ENCODE measurements around the gene SH3BP2. TPM values are rescaled to one million over a fixed set of nuclear protein-coding genes. Genes with fewer than 3 reads are reported as not detected.

Gene SH3BP2
- total RNA-seq, 4 donors from 2014 or later, result 92.6 to 301 (median 117) TPM

DNA sequence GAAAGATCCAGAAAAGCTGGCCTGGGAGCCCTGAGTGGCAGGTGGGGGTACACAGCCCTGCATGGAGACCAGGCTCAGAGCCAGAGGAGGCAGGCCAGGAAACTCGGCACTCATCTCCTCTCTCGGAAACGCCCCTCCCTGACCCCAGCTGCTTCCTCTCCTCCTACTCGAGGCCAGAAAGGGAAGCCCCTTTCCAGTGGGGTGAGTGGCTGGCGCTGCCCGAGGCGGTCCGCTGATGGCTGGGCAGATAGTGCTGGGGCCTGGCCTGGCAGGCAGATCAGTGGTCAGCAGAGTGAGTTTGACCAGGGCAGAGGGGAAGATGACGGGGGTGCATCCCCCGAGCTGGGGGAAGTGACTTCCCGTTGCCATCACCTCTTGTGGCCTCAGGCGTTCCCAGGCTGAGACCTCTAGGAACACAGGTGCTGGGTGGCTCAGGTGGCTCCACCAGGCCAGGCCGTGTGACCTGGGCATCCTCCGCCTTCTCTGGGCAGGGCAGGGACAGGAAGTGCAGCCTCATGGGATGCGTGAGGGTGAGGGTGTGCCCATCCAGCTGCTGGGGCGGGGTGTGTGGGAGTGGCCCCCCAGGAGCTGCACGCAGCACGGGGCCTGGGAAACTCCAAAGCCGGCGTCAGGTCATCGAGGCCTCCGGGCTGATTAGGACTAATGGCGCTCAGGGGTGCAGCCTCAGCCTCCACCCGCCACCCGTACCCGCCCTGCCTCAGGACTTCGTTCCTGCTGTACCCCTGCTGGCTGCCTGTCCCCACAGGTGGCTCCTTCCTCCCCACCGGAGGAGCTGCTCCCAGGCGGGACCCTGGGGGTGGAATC lies 5.7 kb downstream of the SH3BP2 start:
- Histone ChIP-seq H3K36me3 (no peaks in the 10 kb centered on the region), H3K9me3 (no peaks in the 10 kb centered on the region), H3K4me3 (peak overlapping the region in 1 of 4 donors; percentile 6), H3K27me3 (no peaks in the 10 kb centered on the region), H3K4me1 (peaks cover 62 to 97% (median 81%) of the 10 kb centered on the region in 4 donors), H3K27ac (peak overlapping the region; percentile 78 to 84 (median 83))
- DNase-seq, result peak; percentile 84
- peak; percentile 72 for TF ChIP-seq EP300 (IDR thresholded peaks at IDR 0.05; ENCODE audit: low read depth)
- TF ChIP-seq, protein P1, sequence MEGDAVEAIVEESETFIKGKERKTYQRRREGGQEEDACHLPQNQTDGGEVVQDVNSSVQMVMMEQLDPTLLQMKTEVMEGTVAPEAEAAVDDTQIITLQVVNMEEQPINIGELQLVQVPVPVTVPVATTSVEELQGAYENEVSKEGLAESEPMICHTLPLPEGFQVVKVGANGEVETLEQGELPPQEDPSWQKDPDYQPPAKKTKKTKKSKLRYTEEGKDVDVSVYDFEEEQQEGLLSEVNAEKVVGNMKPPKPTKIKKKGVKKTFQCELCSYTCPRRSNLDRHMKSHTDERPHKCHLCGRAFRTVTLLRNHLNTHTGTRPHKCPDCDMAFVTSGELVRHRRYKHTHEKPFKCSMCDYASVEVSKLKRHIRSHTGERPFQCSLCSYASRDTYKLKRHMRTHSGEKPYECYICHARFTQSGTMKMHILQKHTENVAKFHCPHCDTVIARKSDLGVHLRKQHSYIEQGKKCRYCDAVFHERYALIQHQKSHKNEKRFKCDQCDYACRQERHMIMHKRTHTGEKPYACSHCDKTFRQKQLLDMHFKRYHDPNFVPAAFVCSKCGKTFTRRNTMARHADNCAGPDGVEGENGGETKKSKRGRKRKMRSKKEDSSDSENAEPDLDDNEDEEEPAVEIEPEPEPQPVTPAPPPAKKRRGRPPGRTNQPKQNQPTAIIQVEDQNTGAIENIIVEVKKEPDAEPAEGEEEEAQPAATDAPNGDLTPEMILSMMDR (IDR thresholded peaks at IDR 0.05), result no peak
- peak; percentile 5 to 40 (median 28) for TF ChIP-seq POLR2AphosphoS5 (IDR thresholded peaks at IDR 0.05)
- peak; percentile 46 for TF ChIP-seq POLR2A (IDR thresholded peaks at IDR 0.05)
- in situ Hi-C loops (cut with MboI; ENCODE audit: low pct_ligation_motif_present in 1 of 4, low pct_unique_long_range_greater_than_20kb in 1 of 4, low sequenced_read_pairs in 3 of 4), result no loop called here
- intact Hi-C loops (cut with DNase I; ENCODE audit: low total_unique reads), result no loop called here
- WGBS, 2 donors (ENCODE audit: low coverage in 1 of 2), result 34% methylated on average over 26 of the region's 29 CpGs; no CpG with 5 or more reads in 1 of the 2 donors

DNA sequence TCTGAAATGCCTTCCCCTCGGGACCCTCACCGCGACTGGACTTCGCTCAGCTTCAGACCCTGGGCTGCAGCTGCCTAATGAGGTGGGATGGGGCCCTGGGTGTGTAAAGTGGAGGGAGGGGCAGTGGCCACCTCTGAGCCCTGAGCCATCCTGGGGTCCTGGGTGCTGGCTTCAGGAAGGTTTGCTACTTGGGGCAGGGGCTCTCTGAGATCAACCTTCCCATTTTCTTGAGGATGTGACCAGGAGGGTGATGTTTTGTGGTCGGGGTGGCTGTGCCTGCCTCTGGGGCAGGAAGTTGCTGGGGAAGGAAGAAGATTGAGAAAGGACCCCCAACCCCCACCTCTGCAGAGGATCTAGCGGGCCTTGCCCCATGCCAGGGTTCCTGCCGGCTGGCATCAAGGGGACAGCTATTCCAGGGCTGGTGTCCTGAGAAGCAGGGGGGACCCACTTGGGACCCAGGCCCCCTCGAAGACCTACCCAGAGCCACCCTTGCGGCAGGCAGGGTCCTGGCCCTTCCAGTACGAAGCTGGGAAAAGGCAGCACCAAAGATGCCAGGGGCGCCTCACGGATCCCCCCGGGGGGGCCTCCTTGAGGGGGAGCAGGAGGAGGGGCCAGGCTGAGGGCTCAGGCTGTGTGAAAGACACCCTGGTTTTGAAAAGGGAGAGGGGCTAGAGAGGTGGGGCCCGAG lies 6.5 kb downstream of the SH3BP2 start:
- Histone ChIP-seq H3K27ac (peak overlapping the region; percentile 78 to 84 (median 83)), H3K4me1 (peaks cover 60 to 95% (median 79%) of the 10 kb centered on the region in 4 donors), H3K36me3 (no peaks in the 10 kb centered on the region), H3K27me3 (no peaks in the 10 kb centered on the region), H3K9me3 (no peaks in the 10 kb centered on the region), H3K4me3 (peak overlapping the region in 1 of 4 donors; percentile 9)
- DNase-seq, result peak; percentile 25
- in situ Hi-C loops (cut with MboI; ENCODE audit: low pct_ligation_motif_present in 1 of 4, low pct_unique_long_range_greater_than_20kb in 1 of 4, low sequenced_read_pairs in 3 of 4), result no loop called here
- 82 to 97% methylated on average over 5 to 14 of the region's 14 CpGs for WGBS, 2 donors (ENCODE audit: low coverage in 1 of 2)
- intact Hi-C loops (cut with DNase I; ENCODE audit: low total_unique reads), result no loop called here
- no peak for TF ChIP-seq POLR2A (IDR thresholded peaks at IDR 0.05)
- no peak for TF ChIP-seq POLR2AphosphoS5 (IDR thresholded peaks at IDR 0.05)
- no peak for TF ChIP-seq EP300 (IDR thresholded peaks at IDR 0.05; ENCODE audit: low read depth)
- TF ChIP-seq, protein P1 (IDR thresholded peaks at IDR 0.05), result no peak

DNA sequence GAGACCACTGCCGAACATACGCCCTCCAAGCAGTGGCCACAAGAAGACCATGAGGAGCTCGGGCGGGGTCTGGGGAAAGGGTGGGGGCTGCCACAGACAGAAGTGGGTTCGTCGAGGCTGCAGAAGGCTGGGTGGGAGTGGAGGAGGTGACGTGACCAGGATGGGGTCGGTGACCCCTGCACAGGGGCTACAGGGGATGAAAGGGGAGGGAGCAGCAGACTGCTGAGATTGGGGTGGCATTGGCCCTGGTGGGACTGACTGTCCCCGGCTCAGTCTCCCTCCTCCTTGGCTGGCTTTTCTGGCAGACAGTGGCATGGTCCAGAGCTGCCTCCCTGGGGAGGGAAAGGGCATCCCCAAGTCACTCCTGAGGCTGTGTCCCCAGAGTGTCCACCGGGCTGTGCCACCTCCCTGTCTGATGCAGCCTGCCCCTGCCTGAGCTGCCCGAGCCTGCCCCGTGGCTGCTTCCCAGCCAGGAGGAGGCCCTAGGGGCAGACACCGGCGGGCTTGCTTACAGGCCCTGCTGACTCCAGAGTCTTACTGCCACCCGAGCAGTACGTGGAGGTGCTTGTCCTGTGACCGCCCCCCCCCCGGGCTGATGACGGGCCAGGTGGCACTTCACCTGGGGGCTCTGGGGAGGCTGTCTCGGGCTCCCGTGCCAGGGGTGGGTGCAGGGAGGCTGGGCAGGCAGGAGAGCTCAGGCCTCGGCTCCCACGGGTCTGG lies 7.2 kb downstream of the SH3BP2 start:
- intact Hi-C loops (cut with DNase I; ENCODE audit: low total_unique reads), result no loop called here
- 70 to 80% methylated on average over 2 to 21 of the region's 23 CpGs for WGBS, 2 donors (ENCODE audit: low coverage in 1 of 2)
- TF ChIP-seq POLR2A (IDR thresholded peaks at IDR 0.05) (no peak), EP300 (IDR thresholded peaks at IDR 0.05; ENCODE audit: low read depth) (no peak), POLR2AphosphoS5 (IDR thresholded peaks at IDR 0.05) (no peak)
- TF ChIP-seq, protein P1 (IDR thresholded peaks at IDR 0.05), result no peak
- H3K27me3 ChIP-seq, result no peaks in the 10 kb centered on the region
- peaks cover 62 to 95% (median 79%) of the 10 kb centered on the region in 4 donors for H3K4me1 ChIP-seq
- peak overlapping the region; percentile 78 to 84 (median 83) for H3K27ac ChIP-seq
- peak overlapping the region in 1 of 4 donors; percentile 9 for H3K4me3 ChIP-seq
- no peaks in the 10 kb centered on the region for H3K9me3 ChIP-seq
- DNase-seq, result peak; percentile 9
- in situ Hi-C loops (cut with MboI; ENCODE audit: low pct_ligation_motif_present in 1 of 4, low pct_unique_long_range_greater_than_20kb in 1 of 4, low sequenced_read_pairs in 3 of 4), result no loop called here
- no peaks in the 10 kb centered on the region for H3K36me3 ChIP-seq

Data from transverse colon (tissue), 4 donors.